Activated CD8-positive, alpha-beta memory T cell treated with anti-CD3 and anti-CD28 coated beads, Interleukin-2, amount 10 ng/mL, durations not matched to agents 7 days and 5 days (primary cell): Measurements from ENCODE around the gene SPDYC. TPM values are rescaled to one million over a fixed set of nuclear protein-coding genes. Genes with fewer than 3 reads are reported as not detected.

Source experiments
- ATAC-seq: fragments of 150-1000 bp; cut with Tn5 transposase; one replicate; pipeline ENCODE4 v1.10.0; 2021; ENCODE audit warnings: moderate library complexity
- CTCF ChIA-PET: fragments of 350-600 bp; sonication (Branson Sonifier 250); formaldehyde crosslinking; loops from one replicate; lab custom pipeline; 2021; ENCODE audit warnings: antibody characterized with exemption; lab: Charles Lee
- DNase-seq: peaks from one replicate; pipeline ENCODE4 v3.0.0-alpha.2; 2020
- H3K27ac Mint-ChIP-seq: one replicate; pipeline ENCODE4 v1.8.0; 2021; ENCODE audit warnings: mild to moderate bottlenecking, mixed read lengths
- H3K27me3 Mint-ChIP-seq: one replicate; pipeline ENCODE4 v1.8.0; 2021; ENCODE audit warnings: mixed read lengths
- H3K36me3 Mint-ChIP-seq: one replicate; pipeline ENCODE4 v1.8.0; 2021; ENCODE audit warnings: mild to moderate bottlenecking, mixed read lengths
- H3K4me1 Mint-ChIP-seq: one replicate; pipeline ENCODE4 v1.8.0; 2021; ENCODE audit warnings: mixed read lengths
- H3K4me3 Mint-ChIP-seq: one replicate; pipeline ENCODE4 v1.8.0; 2021; ENCODE audit warnings: mild to moderate bottlenecking, moderate library complexity, mixed read lengths
- H3K9me3 Mint-ChIP-seq: one replicate; pipeline ENCODE4 v1.8.0; 2022; ENCODE audit warnings: low read depth, mixed read lengths
- total RNA-seq, 2 experiments: library from RNA; stranded (reverse); gene quantifications; one replicate each; pipeline ENCODE4 v1.2.3, GENCODE V29; 2021

The SPDYC gene
- total RNA-seq, 2 experiments from 2014 or later, result not detected

DNA sequence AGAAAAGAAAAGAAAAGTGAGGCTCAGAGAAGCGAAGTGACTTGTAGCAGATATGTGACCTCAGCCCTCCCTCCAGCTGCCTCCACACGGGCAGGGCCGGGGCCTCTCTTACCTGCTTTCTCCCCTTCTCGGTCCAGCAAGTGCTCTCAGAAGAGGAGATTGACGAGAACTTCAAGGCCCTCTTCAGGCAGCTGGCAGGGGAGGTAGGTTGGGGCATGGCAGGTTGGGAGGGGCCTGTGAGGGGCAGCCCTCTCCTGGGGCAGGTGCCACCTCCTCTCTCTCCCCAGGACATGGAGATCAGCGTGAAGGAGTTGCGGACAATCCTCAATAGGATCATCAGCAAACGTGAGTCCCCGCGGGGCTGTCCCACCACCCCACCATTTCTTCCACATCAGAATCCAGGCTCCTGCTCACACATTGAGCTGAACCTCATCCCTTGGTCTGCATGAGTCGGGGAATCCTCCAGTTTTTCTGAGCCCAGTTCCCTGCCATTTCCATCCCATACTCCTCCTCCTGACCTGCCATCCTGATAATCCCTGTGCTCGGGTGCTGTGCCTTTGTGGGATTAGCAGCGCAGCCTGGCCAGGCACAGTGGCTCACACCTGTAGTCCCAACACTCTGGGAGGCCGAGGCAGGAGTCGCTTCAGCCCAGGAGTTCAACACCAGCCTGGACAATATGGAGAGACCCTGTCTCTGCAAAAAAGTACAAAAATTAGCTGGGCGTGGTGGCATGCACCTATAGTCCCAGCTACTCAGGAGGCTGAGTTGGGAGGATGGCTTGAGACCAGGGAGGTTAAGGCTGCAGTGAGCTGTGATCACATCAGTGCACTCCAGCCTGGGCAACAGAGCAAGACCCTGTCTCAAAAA lies 38.1 kb downstream of the SPDYC start:
- no peak overlapping the region for H3K4me3 Mint-ChIP-seq
- CTCF ChIA-PET, result interaction anchor here (1.6 to 5.7 kb wide), 3 partner anchors 108 to 121 kb away, joined by 5 to 43 read pairs (median 5); partner anchors contain the start of gene CDC42EP2
- no peak for DNase-seq
- no peaks in the 10 kb centered on the region for H3K27me3 Mint-ChIP-seq
- no peak overlapping the region for H3K27ac Mint-ChIP-seq
- H3K4me1 Mint-ChIP-seq, result peaks cover 12% of the 10 kb centered on the region
- no peaks in the 10 kb centered on the region for H3K9me3 Mint-ChIP-seq
- peaks cover 10% of the 10 kb centered on the region for H3K36me3 Mint-ChIP-seq
- no peak for ATAC-seq

DNA sequence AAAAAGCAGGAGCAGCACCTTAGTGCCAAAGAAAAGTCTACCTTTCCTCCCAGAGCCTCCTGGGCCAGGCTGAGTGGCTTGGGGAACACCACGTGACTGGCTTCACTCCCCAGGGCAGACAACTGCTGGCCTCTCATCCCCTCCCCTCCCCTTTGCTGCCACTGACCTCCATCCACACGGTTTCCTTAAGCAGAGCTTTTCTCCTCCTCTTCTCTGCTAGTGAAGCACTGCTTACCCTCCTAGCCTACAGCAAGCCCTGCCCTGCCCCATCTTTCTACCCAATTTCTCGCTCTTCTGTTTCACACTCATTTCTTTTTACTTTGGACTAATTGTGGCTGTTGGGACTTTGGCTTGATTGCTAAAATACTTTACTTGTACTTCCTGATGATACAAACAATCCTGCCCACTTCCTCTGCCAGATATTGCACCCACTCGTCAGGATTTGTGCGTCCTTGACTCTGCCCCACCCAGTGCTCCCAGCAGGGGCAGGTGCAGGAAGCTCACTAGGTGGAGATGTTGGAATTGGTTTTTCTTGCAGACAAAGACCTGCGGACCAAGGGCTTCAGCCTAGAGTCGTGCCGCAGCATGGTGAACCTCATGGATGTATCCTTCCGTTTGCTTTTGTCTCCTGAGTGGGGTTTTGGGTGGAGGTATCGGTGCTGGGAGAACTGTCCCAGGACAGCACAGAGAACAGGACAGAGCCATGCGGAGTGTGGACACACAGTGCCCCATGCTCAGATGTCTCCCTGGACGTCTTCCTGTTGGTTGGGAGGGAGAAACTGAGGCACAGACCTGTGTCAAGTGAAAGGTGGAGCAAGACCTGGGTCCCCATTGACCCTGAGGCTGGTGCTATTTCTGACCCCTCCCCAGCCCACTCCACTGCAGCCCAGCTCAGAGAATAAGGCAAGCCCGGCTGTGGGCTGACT lies 39.0 kb downstream of the SPDYC start:
- DNase-seq (no peak), ATAC-seq (no peak)
- CTCF ChIA-PET, result interaction anchor here (1.6 to 2.2 kb wide), 2 partner anchors 107 to 120 kb away, joined by 5 read pairs; no protein-coding TSS in a partner anchor
- Mint-ChIP-seq H3K27ac (peak overlapping the region; percentile 24), H3K4me1 (peaks cover 21% of the 10 kb centered on the region), H3K36me3 (peaks cover 10% of the 10 kb centered on the region), H3K9me3 (no peaks in the 10 kb centered on the region), H3K27me3 (no peaks in the 10 kb centered on the region), H3K4me3 (no peak overlapping the region)

DNA sequence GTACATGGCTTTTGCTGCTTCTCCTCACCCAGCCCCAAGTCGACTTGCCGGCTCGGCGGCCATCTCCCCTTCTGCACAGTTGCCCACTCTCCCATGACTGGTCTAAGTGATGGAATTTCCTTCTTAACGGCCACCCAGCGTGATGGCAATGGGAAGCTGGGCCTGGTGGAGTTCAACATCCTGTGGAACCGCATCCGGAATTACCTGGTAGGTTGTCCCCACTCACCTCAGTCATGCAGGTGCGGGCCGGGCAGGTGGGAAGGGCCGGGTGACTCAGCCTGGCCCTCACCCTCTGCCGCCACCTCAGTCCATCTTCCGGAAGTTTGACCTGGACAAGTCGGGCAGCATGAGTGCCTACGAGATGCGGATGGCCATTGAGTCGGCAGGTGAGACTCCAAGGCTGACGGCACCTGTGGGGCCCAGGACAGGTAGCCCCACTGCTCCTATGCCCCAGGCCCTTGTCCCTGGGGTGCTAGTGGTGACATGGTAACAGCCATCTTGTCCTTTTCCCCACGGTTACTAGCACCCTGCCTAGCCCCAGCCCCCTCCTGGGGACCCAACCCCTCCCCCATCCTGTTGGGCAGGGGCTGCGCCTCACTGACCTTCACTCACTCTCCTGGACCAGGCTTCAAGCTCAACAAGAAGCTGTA lies 39.8 kb downstream of the SPDYC start:
- Mint-ChIP-seq H3K4me1 (peaks cover 29% of the 10 kb centered on the region), H3K27me3 (no peaks in the 10 kb centered on the region), H3K4me3 (no peak overlapping the region), H3K36me3 (peaks cover 10% of the 10 kb centered on the region), H3K27ac (no peak overlapping the region), H3K9me3 (no peaks in the 10 kb centered on the region)
- no peak for ATAC-seq
- no peak for DNase-seq
- CTCF ChIA-PET, result interaction anchor here (1.6 to 2.2 kb wide), 2 partner anchors 106 to 120 kb away, joined by 5 read pairs; no protein-coding TSS in a partner anchor

DNA sequence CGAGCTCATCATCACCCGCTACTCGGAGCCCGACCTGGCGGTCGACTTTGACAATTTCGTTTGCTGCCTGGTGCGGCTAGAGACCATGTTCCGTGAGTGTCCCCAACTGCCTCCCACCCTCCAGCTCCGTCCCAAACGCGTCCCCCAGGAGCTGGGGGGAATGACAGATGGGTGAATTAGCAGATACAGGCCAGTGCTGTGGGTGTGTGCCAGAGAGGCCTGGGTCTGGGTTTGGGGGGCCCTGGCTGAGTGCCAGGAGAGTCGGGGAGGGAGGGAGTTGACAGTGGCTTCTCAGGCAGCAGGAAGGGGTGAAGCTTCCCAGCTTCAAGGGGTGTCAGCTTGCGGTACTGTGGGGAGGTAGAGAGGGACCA lies 40.3 kb downstream of the SPDYC start:
- no peak for DNase-seq
- Mint-ChIP-seq H3K36me3 (peaks cover 10% of the 10 kb centered on the region), H3K4me1 (peaks cover 31% of the 10 kb centered on the region), H3K9me3 (no peaks in the 10 kb centered on the region), H3K4me3 (no peak overlapping the region), H3K27ac (no peak overlapping the region), H3K27me3 (no peaks in the 10 kb centered on the region)
- CTCF ChIA-PET, result no interaction called here
- no peak for ATAC-seq

DNA sequence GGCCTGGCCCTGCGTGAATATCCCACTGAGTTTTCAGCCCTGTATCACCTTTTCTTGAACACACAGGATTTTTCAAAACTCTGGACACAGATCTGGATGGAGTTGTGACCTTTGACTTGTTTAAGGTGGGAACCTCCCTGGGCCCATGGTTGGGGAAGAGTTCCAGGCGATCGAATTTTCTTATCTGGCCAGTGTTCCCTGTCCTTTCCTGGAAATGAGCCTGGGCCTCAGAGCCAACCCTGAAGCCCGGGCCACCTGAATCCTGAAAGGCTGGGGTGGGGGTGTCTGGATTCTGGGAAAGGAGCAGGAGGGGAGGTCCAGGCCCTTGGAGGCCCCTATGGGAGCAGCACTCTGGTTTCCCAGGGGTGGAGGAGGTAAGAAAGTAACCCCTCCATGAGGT lies 40.7 kb downstream of the SPDYC start:
- H3K36me3 Mint-ChIP-seq, result peaks cover 6% of the 10 kb centered on the region
- no peak for DNase-seq
- CTCF ChIA-PET, result interaction anchor here (1.1 kb wide), 1 partner anchor 44 kb away, joined by 3 read pairs; no protein-coding TSS in a partner anchor
- H3K4me3 Mint-ChIP-seq, result no peak overlapping the region
- ATAC-seq, result no peak
- H3K27me3 Mint-ChIP-seq, result no peaks in the 10 kb centered on the region
- no peaks in the 10 kb centered on the region for H3K9me3 Mint-ChIP-seq
- H3K27ac Mint-ChIP-seq, result no peak overlapping the region
- H3K4me1 Mint-ChIP-seq, result peaks cover 35% of the 10 kb centered on the region

DNA sequence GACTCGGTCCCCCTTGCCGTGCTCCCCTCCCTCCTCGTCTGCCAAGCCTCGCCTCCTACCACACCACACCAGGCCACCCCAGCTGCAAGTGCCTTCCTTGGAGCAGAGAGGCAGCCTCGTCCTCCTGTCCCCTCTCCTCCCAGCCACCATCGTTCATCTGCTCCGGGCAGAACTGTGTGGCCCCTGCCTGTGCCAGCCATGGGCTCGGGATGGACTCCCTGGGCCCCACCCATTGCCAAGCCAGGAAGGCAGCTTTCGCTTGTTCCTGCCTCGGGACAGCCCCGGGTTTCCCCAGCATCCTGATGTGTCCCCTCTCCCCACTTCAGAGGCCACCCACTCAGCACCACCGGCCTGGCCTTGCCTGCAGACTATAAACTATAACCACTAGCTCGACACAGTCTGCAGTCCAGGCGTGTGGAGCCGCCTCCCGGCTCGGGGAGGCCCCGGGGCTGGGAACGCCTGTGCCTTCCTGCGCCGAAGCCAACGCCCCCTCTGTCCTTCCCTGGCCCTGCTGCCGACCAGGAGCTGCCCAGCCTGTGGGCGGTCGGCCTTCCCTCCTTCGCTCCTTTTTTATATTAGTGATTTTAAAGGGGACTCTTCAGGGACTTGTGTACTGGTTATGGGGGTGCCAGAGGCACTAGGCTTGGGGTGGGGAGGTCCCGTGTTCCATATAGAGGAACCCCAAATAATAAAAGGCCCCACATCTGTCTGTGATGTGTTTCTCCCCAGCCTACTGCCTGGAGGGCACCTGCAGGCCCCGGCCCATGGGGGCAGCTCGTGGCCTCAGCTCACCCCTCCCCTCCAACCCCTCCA lies 41.5 kb downstream of the SPDYC start:
- no peak for DNase-seq
- Mint-ChIP-seq H3K4me1 (peaks cover 35% of the 10 kb centered on the region), H3K27ac (no peak overlapping the region), H3K27me3 (no peaks in the 10 kb centered on the region), H3K4me3 (no peak overlapping the region), H3K9me3 (no peaks in the 10 kb centered on the region), H3K36me3 (peaks cover 6% of the 10 kb centered on the region)
- no peak for ATAC-seq
- CTCF ChIA-PET, result interaction anchor here (1.0 to 1.8 kb wide), 4 partner anchors 14 to 105 kb away, joined by 3 to 4 read pairs (median 3); no protein-coding TSS in a partner anchor

DNA sequence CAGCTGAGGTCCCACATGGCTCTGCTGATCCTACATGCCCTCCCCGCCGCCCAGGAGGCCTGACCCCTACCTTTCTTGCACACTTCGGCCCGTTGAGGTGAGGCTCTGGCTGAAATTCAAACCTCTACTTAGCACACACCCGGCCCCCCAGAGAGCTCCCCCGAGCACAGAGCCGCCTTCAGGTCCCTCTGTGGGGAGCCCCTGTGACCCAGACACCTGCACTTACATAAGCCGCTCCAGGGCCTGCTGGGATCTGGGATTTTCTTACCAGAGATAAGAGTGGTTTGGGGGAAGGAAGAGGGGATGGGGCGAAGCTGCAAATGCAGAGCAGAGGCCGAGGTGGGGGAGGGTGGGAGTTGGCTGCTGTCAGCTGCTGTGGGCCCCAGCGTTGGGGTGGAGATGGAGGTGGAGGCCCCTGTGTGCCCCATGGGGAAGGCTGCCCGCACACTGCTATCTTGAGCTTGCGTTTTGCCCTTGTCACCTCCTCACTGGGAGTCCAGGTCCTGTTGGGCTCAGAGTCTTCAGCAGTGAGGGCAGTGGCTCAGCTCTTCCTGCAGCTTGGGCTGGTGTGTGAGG lies 42.3 kb downstream of the SPDYC start:
- CTCF ChIA-PET, result interaction anchor here (1.0 to 1.8 kb wide), 4 partner anchors 13 to 117 kb away, joined by 3 to 5 read pairs (median 4); no protein-coding TSS in a partner anchor
- no peak for DNase-seq
- Mint-ChIP-seq H3K4me1 (peaks cover 35% of the 10 kb centered on the region), H3K27me3 (no peaks in the 10 kb centered on the region), H3K4me3 (no peak overlapping the region), H3K9me3 (no peaks in the 10 kb centered on the region), H3K36me3 (peaks cover 3% of the 10 kb centered on the region), H3K27ac (no peak overlapping the region)
- ATAC-seq, result no peak

DNA sequence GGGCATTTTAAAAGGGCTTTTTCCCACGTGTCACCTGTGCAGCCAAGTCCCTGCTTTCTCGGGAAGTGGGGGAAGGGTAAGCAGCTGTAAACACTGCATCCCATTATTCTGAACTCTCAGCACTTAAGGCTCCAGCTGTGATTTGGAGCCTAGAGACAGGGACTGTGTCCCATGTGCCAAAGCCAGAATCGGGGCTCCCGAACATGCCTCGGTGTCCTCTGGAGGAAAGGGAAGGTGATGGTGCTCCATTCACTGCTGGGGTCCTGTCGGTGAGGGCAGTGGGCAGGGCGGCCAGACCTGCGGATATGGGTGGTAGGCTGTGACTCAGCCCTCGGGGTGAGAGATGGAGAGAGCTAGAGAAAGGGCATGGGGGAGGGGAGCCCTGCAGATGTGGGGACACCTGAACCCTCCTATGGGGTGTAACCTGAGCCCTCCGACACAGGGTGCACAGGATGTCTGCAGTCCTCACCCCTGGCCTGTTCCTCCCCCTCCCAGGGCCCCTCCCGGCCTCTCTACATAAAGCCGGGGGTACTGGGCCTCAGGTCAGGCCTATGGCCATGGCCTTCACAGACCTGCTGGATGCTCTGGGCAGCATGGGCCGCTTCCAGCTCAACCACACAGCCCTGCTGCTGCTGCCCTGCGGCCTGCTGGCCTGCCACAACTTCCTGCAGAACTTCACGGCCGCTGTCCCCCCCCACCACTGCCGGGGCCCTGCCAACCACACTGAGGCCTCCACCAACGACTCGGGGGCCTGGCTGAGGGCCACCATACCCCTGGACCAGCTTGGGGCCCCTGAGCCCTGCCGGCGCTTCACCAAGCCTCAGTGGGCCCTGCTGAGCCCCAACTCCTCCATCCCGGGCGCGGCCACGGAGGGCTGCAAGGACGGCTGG lies 43.5 kb downstream of the SPDYC start:
- Mint-ChIP-seq H3K4me3 (no peak overlapping the region), H3K27ac (peak overlapping the region; percentile 20), H3K4me1 (peaks cover 35% of the 10 kb centered on the region), H3K27me3 (no peaks in the 10 kb centered on the region), H3K36me3 (peaks cover 3% of the 10 kb centered on the region), H3K9me3 (no peaks in the 10 kb centered on the region)
- CTCF ChIA-PET, result interaction anchor here (1.6 to 2.4 kb wide), 2 partner anchors 102 to 116 kb away, joined by 5 to 9 read pairs; partner anchors contain the start of gene CDC42EP2
- DNase-seq (peak; percentile 66), ATAC-seq (peak; percentile 76)

DNA sequence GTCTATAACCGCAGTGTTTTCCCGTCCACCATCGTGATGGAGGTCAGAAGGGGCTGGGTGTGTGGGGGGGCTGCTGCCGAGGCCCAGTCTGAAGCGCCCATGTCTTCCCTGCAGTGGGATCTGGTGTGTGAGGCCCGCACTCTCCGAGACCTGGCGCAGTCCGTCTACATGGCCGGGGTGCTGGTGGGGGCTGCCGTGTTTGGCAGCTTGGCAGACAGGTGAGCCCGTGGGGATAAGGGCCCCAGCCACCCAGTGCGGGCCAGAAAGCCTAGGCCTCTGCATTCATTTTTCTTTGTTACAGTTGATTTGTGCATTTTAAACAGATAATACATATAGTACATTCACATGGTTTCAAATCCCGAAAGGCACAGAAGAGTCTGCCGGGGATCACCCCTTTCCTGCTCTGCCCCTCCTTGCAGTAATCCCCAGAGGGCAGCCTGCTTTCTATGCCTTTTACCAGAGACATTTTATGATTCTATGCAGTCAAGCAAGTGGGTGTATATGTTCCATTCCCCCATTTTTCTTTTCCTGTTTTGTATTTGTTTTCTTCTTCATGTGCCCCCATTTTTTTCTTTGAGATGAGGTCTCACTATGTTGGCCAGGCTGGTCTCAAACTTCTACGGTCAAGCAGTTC lies 44.3 kb downstream of the SPDYC start:
- Mint-ChIP-seq H3K4me3 (no peak overlapping the region), H3K27me3 (no peaks in the 10 kb centered on the region), H3K36me3 (peaks cover 3% of the 10 kb centered on the region), H3K27ac (peak overlapping the region; percentile 64), H3K9me3 (no peaks in the 10 kb centered on the region), H3K4me1 (peaks cover 32% of the 10 kb centered on the region)
- CTCF ChIA-PET, result interaction anchor here (1.2 to 2.4 kb wide), 2 partner anchors 11 to 101 kb away, joined by 6 to 9 read pairs; partner anchors contain the start of gene CDC42EP2
- ATAC-seq (no peak), DNase-seq (no peak)

DNA sequence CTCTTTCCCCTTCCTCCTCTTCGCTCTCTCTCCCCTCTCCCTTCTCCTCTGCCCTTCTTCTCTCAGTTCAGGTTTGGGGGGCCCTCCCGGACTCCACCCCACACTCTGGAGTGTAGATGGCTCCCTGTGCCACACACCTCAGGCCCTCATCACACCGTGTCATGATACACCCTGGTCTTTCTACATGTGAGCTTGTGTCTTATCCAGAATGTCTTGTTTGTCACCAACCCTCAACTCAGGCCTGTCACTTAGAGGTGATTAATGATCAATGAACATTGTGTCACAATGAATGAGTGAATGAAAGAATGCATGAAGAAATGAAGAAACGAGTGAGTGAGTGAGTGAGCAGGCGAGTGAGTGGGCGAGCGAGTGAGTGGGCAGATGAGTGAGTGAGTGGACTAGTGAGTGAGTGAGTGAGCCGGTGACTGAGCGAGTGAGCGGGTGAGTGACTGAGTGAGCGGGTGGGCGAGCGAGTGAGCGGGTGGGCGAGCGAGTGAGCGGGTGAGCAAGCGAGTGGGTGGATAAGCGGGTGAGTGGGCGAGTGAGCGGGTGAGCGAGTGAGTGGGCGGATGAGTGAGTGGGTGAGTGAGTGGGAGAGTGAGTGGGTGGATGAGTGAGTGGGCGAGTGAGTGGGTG lies 45.5 kb downstream of the SPDYC start:
- Mint-ChIP-seq H3K4me3 (no peak overlapping the region), H3K4me1 (peaks cover 42% of the 10 kb centered on the region), H3K9me3 (no peaks in the 10 kb centered on the region), H3K36me3 (no peaks in the 10 kb centered on the region), H3K27ac (peak overlapping the region; percentile 2), H3K27me3 (no peaks in the 10 kb centered on the region)
- DNase-seq (no peak), ATAC-seq (no peak)
- CTCF ChIA-PET, result interaction anchor here (0.7 to 2.4 kb wide), 3 partner anchors 10 to 100 kb away, joined by 3 to 9 read pairs (median 6); partner anchors contain the start of gene CDC42EP2
